ENCODE data around the gene EVI5.
A peak's percentile ranks its signal among the peaks of the same experiment; 100 is the strongest.
"Not testable (repeated sequence)": the region's sequence is repeated elsewhere in the genome, so short reads cannot be mapped to it uniquely, and the experiment has no call there.

EVI5 gene

GRCh38 chr1:92791487-92792066, 6.7 kb upstream of the EVI5 start:
- DNase-seq (ENCODE audit: low spot score): no peak

DNA sequence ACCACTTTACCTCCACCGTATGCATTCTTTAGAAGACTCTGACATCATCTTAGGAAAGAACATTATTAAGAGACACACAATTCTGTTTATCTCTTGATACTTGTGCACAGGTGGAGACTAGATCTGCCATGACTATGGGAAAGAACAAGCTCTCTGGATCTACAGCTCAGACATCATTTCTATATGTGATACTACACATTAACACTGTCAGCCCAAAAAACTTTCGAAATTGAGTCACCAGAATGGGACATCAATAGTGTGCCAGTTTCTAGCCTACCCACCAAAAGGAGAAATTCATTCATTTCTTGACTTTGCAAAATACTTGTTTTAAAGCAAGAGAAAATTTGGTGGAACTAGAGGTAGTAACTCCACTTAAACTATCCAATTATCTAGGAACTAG, 6.0 kb upstream of the EVI5 start:
- no peak for DNase-seq (ENCODE audit: low spot score)

- DNase-seq (ENCODE audit: low spot score): no peak
Measured at GRCh38 chr1:92790081-92790480, 5.2 kb upstream of the EVI5 start.

GRCh38 chr1:92786111-92786901, 1.4 kb upstream of the EVI5 start:
- no peak for DNase-seq (ENCODE audit: low spot score)

DNA sequence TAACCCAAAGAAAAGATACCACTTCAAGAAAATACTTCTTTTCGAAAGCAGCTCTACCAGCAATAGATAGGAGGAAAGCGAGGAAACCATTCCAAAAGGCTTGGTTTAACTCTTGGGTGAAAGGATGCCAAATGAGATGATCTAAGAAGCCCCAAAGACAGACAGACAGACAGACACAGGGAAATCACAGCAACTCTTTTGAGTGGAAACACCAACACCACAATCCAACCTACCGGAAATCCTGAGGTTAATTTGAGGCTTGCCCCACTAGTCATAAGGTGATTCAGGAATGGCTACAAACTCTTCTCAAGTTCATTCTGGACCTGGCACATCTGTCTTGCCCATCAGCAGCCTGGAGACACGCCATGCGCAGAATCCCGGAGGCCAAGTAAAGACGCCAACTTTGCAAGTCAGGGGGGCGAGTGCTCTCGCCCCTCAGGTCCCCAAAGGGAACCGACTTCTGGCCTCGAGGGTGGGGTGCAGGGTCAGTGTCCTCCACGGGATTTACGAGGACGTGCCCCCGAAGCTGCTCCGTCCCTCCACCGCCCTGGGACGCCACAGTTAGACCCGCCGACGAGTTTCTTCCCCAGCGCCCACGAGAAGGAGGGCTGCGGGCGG, 778 bp downstream of the EVI5 start:
- DNase-seq (ENCODE audit: low spot score): peak; percentile 56

- DNase-seq (ENCODE audit: low spot score): not testable (repeated sequence)
Measured at GRCh38 chr1:92783550-92783949, 1.4 kb downstream of the EVI5 start.

DNA sequence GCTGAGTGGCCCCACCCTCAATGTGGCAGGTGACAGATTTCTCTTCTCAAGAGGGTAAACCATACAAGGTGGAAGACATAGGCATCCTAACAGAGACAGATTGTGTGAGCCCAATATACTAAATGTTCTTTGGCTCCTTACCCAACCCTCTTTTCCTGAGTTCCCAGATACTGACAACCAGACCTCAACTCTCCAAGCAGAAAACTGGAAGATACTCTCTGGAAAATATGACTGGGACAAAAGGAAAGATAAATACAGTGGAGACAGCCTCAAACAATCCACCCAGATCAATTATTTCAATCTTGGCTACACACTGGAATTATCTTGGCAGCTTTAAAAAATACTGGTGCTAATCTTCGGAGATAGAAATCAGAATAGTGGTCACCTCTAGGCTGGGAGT, 6.5 kb downstream of the EVI5 start:
- DNase-seq (ENCODE audit: low spot score): no peak

DNA sequence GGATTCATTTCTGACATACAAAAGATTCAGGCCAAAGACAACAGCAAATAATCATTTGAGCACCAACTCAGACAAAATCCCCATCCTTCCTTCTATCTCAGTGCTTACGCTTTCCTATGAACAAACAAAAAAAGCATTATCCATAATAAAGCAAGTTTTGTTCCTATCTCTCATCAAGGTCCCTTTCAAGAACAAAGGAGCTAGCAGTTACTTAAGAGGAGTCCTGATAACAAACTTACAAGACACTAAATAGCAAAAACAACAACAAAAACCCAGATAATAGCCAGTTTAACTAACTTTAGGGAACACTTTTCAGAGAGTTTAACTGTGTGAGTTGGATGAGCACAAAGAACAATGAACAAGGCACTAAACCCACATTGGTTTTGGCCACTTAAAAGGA, 10.5 kb downstream of the EVI5 start:
- DNase-seq (ENCODE audit: low spot score): no peak

DNA sequence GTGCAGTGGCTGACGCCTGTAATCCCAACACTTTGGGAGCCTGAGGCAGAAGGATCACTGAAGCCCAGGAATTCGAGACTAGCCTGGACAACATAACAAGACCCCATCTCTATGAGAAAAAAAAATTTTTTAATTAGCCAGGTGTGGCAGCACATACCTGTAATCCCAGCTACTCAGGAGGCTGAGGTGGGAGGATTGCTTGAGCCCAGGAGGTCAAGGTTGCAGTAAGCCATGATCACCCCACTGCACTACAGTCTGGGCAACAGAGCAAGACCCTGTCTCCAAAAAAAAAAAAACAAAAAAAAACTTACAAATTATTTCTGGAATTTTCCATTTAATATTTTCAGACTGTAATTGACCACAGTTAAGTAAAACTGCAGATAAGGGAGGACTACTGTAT, 11.2 kb downstream of the EVI5 start:
- DNase-seq (ENCODE audit: low spot score): not testable (repeated sequence)

DNA sequence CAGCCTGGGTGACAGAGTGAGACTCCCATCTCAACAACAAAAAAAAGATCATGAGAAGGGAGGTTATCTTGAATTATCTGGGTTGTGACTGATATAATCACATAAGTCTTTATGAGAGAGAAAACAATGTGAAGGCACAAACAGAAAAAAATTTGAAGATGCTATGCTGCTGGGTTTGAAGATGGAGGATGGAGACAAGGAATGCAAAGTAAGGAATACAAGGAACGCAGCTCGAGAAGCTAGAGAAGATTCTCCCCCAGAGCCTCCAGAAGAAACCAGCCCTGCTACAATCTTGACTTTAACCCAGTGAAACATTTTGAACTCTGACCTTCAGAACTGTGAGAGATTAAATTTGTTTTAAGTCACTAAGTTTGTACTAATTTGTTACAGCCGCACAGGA, 15.1 kb downstream of the EVI5 start:
- DNase-seq (ENCODE audit: low spot score): no peak

DNA sequence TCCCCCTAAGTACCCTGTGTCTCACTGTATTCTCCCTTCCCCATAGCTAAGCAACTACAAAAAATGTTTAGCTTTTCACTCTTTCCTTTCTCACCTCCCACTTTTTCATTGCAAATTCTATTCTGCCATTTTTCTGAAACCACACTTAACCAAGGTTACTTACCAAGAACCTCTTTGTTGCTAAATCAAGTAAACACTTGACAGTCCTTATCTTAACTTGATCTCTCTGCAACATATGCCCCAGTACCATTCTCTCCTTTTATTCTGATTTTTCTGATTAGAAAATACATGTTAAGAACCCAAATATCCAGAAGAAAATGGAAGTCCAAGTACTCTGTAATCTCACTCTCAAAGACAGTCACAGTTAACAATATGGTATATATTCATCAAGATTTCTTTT, 16.0 kb downstream of the EVI5 start:
- DNase-seq (ENCODE audit: low spot score): no peak

DNA sequence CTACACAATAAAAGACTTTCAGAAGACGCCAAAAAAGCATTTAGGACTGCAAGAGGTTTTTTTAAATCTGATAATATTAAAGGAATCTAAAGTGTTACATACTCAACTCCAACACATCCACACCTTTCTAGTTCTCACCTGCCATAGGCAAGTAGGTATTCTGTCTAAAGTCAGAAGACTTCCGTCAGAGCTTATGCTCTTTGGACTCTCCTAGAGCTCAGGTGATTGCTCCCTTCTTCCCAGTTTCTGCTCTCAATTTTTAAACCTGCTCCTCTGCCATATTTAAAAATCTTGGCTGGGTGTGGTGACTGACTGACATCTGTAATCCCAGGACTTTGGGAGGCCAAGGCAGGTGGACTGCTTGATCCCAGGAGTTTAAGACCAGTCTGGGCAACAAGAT, 16.6 kb downstream of the EVI5 start:
- DNase-seq (ENCODE audit: low spot score): no peak

DNA sequence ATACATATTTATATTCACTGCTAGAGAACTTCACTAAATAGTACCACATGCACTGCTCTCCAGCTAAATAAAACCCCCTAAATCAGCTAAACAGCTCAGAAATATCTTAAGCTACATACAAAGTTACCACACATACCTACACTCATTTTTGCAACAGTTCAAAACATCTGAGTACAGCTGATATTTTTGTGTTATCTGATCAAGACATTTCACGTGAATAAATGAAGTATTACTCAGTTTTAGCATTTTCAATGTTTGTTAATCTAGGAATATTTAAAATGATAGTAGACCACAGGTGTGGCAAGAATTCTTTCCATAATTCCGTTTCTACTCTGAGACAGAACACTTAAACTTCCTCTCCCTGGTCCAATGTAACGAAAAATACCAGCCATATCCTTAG, 20.8 kb downstream of the EVI5 start:
- DNase-seq (ENCODE audit: low spot score): no peak

DNA sequence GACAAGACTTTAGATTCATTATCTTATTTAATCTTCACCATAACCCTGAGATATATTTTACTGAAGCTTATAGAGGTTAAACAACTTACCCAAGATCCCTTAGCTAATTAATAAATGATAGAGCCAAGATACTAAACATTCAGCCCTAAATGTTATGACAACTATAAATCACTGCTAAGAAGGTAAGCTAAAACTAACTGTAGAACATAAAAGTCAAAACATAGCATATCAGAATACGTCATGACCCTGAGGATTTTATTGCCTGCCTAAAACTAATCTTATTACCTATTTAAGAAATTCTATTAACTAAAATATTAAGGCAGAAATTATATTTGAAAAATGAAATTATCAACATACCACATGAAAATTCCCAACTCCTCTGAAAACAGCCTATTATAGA, 22.6 kb downstream of the EVI5 start:
- no peak for DNase-seq (ENCODE audit: low spot score)

GRCh38 chr1:92759361-92759760, 25.5 kb downstream of the EVI5 start:
- DNase-seq (ENCODE audit: low spot score): no peak

DNA sequence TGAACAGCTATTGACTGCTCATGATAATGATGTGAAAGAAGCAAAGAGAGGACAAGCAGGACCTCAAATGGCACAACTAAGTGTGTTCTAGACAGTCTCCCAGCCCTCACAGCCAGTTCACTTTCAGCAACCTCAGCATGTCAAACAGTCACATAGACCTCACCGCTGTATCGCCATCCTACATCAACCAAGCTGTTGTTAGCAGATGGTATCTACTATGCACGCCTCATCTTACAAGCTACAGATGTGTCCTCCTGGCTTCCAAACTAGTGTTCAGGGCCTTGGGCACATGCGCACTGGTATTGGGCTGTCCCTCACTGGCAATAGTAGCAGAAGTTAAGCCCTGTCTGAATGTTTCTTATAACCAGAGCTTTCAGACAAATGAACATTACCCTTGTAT, 28.4 kb downstream of the EVI5 start:
- no peak for DNase-seq (ENCODE audit: low spot score)

GRCh38 chr1:92755541-92756461, 29.1 kb downstream of the EVI5 start:
- peak; percentile 42 for DNase-seq (ENCODE audit: low spot score)

DNA sequence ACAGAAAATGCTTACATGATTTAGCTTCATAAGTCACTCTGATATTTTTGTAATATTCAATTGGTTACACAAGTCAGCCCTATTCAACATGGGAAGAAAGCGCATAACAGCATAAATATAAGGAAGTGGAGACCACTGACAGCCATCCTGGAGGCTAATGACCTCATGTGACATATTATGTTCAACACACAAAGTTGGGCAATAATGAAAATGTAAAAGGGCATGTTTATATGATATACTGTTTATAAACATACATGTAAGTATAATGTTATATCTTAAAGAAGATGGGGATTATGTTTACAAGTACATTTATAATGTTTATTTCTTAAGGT, 30.2 kb downstream of the EVI5 start:
- DNase-seq (ENCODE audit: low spot score): no peak

GRCh38 chr1:92754000-92754718, 30.7 kb downstream of the EVI5 start:
- peak; percentile 43 for DNase-seq (ENCODE audit: low spot score)

- peak; percentile 12 for DNase-seq (ENCODE audit: low spot score)
Measured at GRCh38 chr1:92752719-92753118, 32.2 kb downstream of the EVI5 start.

DNA sequence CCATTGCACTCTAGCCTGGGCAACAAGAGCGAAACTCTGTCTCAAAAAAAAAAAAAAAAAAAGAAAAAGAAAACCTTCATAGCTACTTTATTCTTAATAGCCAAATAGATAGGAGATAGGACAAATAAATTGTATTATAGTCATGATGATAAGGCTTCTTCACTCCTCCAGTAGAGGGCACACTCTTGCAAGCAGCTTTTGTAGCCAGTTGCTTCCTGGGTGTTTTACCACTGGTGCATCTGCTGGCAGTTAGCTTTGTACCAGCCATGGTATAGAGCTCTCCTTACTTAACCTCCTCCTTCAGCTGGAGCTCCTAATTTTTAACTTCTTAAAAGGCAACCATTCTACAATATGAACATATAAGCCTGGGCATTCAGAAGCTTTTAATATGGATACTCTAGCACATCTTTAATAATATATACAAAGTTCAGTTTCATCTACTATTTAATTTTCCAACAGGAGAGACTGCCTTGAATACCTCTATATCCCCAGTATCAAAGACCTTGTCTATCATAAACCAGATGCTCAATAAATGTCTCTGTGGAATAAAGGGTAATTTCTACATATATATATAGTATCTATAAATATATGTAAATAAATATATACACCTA, 35.8 kb downstream of the EVI5 start:
- DNase-seq (ENCODE audit: low spot score): peak; percentile 41

All from AG08396 (cell line).